T-helper 1 cell treated with Interleukin-12 subunit alpha and Interleukin-12 subunit beta and Interleukin-4 antibody, amounts not matched to agents 30 ng/mL and 1 ng/mL, for 36 hours (primary cell): ENCODE results near the gene CD72. TPM values are rescaled to one million over a fixed set of nuclear protein-coding genes. Genes with fewer than 3 reads are reported as not detected.

Experiments
- intact Hi-C: fragments of 100-400 bp; cut with micrococcal nuclease; formaldehyde crosslinking; loops from one replicate; pipeline ENCODE4 v1.15.1; 2024
- total RNA-seq: library from RNA; stranded (reverse); gene quantifications from 2 replicates; pipeline ENCODE4 v1.2.3, GENCODE V29; 2022

The CD72 gene
- total RNA-seq = 6.9 and 7.6 TPM in 2 replicates

- intact Hi-C loops = no loop called here
These were observed at the start of gene CD72 for GRCh38 chr9:35618325-35618727. CD72 (minus strand) TSS chr9:35618413; CDS start chr9:35618303, 110 bp downstream.

- intact Hi-C loops = no loop called here
These were observed 49.7 kb upstream of the CD72 start for GRCh38 chr9:35667939-35668338.

- intact Hi-C loops = no loop called here
These were observed 48.3 kb upstream of the CD72 start for GRCh38 chr9:35666549-35666948.

- intact Hi-C loops = no loop called here
These were observed 47.8 kb upstream of the CD72 start for GRCh38 chr9:35666045-35666444.

DNA sequence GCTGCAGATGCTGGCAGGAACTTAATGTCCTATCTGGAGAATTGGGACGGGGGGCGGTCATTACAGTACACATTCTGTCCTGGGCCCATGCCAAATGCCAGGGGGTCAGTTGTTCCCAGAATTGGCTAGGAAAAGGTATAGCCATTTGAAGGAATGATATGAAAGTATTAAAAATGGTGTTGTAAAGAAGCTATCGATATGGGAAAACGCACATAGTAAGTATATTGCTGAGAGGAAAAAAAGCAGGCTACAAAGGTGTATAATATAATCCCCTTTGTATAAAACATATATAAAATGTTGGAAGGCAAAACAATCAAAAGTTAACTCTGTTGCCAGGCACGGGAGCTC lies 47.2 kb upstream of the CD72 start:
- intact Hi-C loops = loop anchor here (1.0 to 2.0 kb wide), 3 partner anchors 8 to 61 kb away; no protein-coding TSS in a partner anchor

DNA sequence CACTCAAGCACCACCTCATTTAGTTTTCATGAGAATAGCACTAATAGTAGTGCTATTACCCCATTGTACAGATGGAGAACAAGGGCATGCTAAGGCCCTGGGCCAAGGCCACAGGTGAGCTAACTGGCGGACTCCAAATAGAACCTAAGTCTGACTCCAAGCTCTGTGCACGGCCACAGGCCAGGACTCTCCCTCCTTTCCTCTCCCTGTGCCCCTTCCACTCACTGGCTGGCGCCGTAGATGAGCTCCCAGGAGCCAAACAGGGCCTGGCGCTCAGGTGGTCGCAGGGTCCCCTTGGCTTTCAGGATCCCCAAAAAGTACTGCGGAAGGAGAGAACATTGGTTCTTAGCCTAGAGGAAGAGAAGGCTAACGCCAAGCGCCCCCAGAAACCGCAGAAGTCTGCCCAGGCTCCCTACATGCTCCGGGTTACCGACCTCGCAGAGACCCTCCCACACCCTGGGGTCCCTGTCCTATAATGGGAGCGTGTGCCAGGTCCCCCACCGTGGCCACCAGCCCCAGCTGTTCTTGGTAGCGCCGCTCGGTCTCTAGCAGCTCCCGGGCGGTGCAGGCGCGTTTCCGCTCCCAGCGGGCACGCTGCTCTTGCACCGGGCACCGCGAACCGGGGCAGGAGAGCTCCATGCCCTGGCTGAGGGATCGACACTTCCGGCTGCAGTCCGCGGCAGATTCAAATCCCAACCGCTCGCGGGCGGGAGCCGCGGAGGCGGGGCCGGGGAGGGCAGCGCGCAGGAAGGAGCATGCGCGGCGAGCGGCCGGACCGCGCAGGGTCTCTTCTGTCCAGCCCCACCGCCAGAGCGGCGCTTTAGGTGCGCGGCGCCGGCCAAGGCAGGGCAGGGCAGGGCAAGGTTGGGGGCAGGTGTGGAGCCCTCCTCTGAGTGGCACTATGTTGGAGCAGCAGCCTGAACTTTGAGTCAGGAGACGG lies 46.6 kb upstream of the CD72 start, which contains the start of gene ARHGEF39:
Gene ARHGEF39 (minus strand): TSS at position 665 of the 940 bp plus-strand sequence. CDS start 26 bp downstream, at position 639.
- intact Hi-C loops = loop anchor here (1.0 to 2.0 kb wide), 3 partner anchors 8 to 60 kb away; no protein-coding TSS in a partner anchor

DNA sequence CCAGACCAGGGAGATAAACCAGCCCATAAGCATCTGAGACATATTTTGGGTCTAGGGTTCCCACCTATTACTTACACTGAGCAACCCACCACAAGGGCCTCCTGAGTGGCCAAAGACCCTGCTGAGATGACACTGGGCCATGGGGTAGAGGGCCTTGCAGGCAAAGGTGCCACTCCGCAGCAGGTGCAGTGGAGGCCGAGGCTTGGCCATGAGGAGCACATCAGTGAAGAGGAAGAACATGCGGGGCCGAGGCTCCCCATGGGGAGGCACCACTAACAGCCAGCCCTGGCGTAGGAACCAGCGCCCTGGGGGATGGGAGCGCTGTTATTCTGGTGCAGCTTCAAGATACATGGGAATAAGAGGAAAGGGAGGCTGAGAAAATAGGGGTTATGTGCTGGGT lies 44.2 kb upstream of the CD72 start:
- intact Hi-C loops = no loop called here

DNA sequence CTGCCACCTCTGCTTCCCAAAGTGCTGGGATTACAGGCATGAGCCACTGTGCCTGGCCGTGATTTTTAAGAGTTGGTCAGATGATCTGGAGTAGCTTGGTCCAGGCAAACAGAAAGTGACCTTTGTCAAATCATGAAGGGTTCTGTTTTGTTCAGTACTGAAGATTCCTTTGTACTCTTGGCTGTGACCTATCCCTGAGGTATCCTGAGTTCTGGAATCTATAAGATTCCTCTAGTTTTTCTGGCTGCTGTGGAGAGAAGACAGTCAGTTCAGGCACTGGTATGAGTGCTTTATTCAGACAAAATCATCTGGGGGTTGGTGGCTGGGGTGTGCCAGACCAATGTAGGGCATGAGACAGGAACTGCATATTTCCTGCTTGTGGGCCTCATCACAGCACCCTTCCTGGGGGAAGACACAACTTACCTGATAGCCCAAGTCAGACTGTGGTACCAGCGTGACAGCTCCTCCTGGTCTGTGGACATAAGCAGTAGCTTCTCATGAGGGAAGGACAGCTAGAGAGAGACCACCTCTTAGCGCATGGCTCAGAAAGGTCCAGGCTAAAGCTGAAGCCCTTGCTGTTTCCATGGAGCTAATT lies 43.6 kb upstream of the CD72 start:
- intact Hi-C loops = no loop called here

DNA sequence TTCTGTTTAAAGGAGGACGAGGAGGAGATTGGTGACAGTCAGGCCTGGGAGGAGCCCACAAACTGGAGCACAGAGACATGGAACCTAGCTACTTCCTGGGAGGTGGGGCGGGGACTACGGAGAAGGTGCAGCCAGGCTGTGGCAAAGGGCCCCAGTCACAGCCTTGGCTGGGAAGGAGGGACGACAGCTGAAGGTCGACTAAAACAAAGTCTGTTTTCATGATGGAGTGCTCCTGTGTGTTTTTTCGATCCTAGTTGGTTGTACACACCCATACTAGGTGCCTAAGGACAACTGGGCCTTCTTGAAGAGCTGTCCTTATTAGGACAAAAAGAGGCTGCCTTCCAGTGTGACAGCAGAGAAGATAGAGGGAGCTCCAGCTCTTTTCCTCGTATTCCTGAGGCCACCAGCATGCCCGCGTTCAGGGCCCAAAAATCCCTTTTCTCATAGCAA lies 42.8 kb upstream of the CD72 start:
- intact Hi-C loops = no loop called here

DNA sequence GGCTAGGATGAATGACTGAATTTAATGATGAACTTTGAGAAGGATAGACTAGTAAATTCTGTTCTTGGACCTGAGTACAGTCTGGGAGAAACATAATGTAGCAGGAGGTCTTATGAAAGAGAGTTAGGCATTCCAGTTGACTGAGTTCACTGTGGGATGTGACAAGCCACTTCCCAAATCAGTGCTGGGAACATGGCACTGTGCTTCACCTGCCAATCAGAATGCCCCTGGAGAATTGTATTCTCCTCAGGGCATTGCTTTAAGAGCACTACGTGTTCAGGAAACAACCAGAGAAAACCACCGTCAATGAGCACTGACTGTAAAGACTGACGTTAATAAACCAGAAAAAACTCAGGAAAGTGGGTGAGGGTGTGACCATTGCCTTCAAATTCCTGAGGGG lies 41.1 kb upstream of the CD72 start:
- intact Hi-C loops = loop anchor here (2.0 to 10.0 kb wide), 8 partner anchors 167 to 1035 kb away; partner anchors contain the start of genes ARID3C, DCTN3, DNAJB5 and FAM221B

DNA sequence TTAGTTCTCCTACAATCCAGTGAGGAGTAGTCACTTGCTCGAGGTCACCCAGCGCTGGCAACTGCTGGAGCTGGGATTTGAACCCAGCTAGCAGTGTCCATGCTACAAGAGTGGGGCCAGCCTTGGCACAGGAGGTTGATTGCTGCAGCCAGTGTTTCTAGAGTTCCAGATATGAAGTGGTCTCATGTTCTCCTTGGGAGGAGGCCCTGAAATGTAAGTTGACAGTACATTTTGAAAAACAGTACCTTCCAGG lies 40.7 kb upstream of the CD72 start:
- intact Hi-C loops = loop anchor here (1.0 to 10.0 kb wide), 12 partner anchors 29 to 1034 kb away; partner anchors contain the start of genes ARID3C, DCTN3, DNAJB5 and FAM221B

DNA sequence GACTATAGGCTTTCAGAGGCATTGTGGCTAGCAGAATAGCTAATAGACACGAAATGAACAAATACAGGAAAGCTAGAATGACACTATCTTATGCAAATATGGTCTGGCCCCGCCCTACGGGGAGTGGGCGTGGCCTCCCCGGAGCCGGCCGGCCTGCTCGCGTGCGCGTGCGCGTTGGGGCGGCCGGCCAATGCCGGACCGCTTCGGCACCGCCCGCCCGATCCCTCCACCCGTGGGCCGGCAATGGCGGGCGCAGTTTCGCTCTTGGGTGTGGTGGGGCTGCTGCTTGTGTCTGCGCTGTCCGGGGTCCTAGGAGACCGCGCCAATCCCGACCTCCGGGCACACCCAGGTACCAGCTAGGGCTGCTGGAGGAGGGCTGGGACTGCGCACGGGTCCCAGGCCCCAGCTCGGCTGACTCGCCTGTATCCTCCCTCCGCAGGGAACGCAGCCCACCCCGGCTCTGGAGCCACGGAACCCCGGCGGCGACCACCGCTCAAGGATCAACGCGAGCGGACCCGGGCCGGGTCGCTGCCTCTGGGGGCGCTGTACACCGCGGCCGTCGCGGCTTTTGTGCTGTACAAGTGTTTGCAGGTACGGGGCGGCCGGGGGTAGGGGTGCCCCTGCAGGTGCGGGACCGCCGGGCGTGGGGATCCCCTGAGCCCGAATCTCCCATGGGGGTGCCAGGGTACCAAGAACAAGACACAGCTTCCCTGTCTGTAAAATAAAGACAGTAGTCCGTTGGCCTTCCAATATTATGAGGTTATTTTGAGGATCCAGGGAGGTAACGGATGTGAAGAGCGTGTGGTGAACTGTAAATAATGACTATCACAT lies 40.1 kb upstream of the CD72 start, which contains the start of gene CCDC107:
Gene CCDC107 (plus strand): TSS at position 156 of the 831 bp plus-strand sequence. CDS start 88 bp downstream, at position 244.
- intact Hi-C loops = loop anchor here (1.0 to 10.0 kb wide), 12 partner anchors 30 to 1034 kb away; partner anchors contain the start of genes ARID3C, DCTN3, DNAJB5 and FAM221B

DNA sequence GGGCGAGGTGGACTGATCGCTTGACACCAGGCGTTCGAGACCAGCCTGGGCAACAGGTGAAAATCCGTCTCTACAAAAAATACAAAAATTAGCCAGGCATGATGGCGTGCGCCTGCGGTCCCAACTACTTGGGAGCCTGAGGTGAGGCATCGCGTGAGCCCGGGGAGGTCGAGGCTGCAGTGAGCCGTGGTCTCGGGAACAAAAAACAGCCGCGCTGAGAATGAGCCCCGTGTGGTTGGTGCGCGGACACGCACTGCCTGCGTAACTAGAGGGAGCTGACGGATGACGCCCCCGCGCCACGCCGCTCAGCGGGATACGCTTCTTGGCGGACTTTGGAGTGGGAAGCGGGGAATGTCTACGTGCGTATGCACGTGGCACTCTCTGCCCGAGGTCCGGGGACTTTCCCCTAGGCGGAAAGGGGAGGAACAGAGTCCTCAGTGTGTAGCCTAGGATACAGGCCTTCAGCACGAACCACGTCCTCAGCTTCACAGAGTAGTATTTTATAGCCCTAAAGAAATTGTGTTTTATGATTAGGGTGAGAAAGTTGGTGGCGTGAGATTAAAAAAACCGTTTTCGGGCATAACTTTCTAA lies 39.4 kb upstream of the CD72 start, which contains the start of gene RMRP:
Gene RMRP (minus strand): TSS at position 474 of the 591 bp plus-strand sequence.
- intact Hi-C loops = loop anchor here (1.0 to 10.0 kb wide), 17 partner anchors 8 to 1033 kb away; partner anchors contain the start of genes ARHGEF39, ARID3C, CREB3 and DCTN3

- intact Hi-C loops = loop anchor here (1.0 to 10.0 kb wide), 11 partner anchors 8 to 1032 kb away; partner anchors contain the start of genes ARHGEF39, ARID3C, CREB3 and DCTN3
These were observed 38.8 kb upstream of the CD72 start for GRCh38 chr9:35656831-35657545.

- intact Hi-C loops = loop anchor here (5.0 to 10.0 kb wide), 6 partner anchors 164 to 1032 kb away; partner anchors contain the start of genes ARID3C, DCTN3, DNAJB5 and RUSC2
These were observed 38.1 kb upstream of the CD72 start for GRCh38 chr9:35656348-35656747.

GRCh38 chr9:35653611-35654010 lies 35.4 kb upstream of the CD72 start:
- intact Hi-C loops = loop anchor here (10.0 kb wide), 2 partner anchors 949 to 1029 kb away; partner anchors contain the start of genes ARID3C and DCTN3

GRCh38 chr9:35652829-35653209 lies 34.6 kb upstream of the CD72 start:
- intact Hi-C loops = loop anchor here (10.0 kb wide), 2 partner anchors 948 to 1028 kb away; partner anchors contain the start of genes ARID3C and DCTN3

- intact Hi-C loops = loop anchor here (10.0 kb wide), 2 partner anchors 947 to 1027 kb away; partner anchors contain the start of genes ARID3C and DCTN3
These were observed 34.0 kb upstream of the CD72 start for GRCh38 chr9:35651956-35652828.
